HepG2 (cell line): ENCODE data around the gene TOP2B. TPM values are rescaled to one million over a fixed set of nuclear protein-coding genes. Genes with fewer than 3 reads are reported as not detected.

Experiments used
- ATAC-seq: fragments of 200-7000 bp; cut with Tn5 transposase; 3 replicates; pipeline ENCODE4 v1.9.1; 2020; ENCODE audit warnings: mild to moderate bottlenecking, moderate library complexity
- BruUV-seq: library from RNA; stranded (reverse); fragments of 400-500 nt; replicated peaks from 2 replicates; lab custom pipeline; 2021; lab: Mats Ljungman, UMichigan
- CTCF ChIA-PET: fragments of 300-600 bp; formaldehyde crosslinking; extraction: SDS; loops from one replicate; lab custom pipeline; 2021; ENCODE audit warnings: low total read pairs, inconsistent platforms, low intra/inter-chr PET ratio; lab: Yijun Ruan, JAX
- POLR2A ChIA-PET: fragments of 350-600 bp; sonication (Branson Sonifier 250); formaldehyde crosslinking; loops from one replicate; lab custom pipeline; 2020; ENCODE audit warnings: antibody characterized with exemption, inconsistent platforms; lab: Yijun Ruan, JAX
- DNase-seq: peaks from one replicate; pipeline ENCODE4 v3.0.0-alpha.2; 2015; ENCODE audit warnings: low spot score
- FAIRE-seq: peaks from 3 replicates; lab custom pipeline; 2011; peaks lifted over from hg19 to GRCh38; lab: Jason Lieb, UNC
- H2AFZ ChIP-seq: one replicate; pipeline ENCODE4 v1.6.1; 2011; ENCODE audit warnings: low read length, inconsistent platforms
- H3K27ac ChIP-seq: fragments of 300-600 bp; 3 replicates; pipeline ENCODE4 v1.8.0; 2011; ENCODE audit warnings: mixed run types, mild to moderate bottlenecking, mixed read lengths, low read length, inconsistent platforms; ENCODE audit not compliant: insufficient read depth; ENCODE audit errors: extremely low read length
- H3K27me3 ChIP-seq, 2 experiments: fragments of 200-600 bp in 1 of 2; 2 replicates in 1 of 2; 3 replicates in 1 of 2; pipeline versions ENCODE4 v1.6.0 to v1.8.0; 2011; ENCODE audit warnings: low read length in 2 of 2, mild to moderate bottlenecking in 2 of 2, moderate library complexity in 2 of 2, inconsistent platforms in 1 of 2; ENCODE audit not compliant: insufficient read depth in 2 of 2, control insufficient read depth in 1 of 2
- H3K36me3 ChIP-seq, 2 experiments: fragments of 200-600 bp in 1 of 2; replicated peaks in 1 of 2; 2 replicates in 1 of 2; 3 replicates in 1 of 2; pipeline versions ENCODE4 v1.5.1 to v1.8.0; 2011; ENCODE audit warnings: low read length in 2 of 2, inconsistent platforms in 1 of 2; ENCODE audit not compliant: insufficient read depth in 2 of 2, control insufficient read depth in 1 of 2
- H3K4me1 ChIP-seq: 2 replicates; pipeline ENCODE4 v1.5.1; 2012; ENCODE audit warnings: low read length, inconsistent platforms; ENCODE audit not compliant: insufficient read depth
- H3K4me2 ChIP-seq: 2 replicates; pipeline ENCODE4 v1.6.0; 2011; ENCODE audit warnings: low read depth, low read length, inconsistent platforms
- H3K4me3 ChIP-seq, 3 experiments: fragments of 200-600 bp in 1 of 3; sonication (generic), shearing (Covaris generic) in 1 of 3; replicated peaks in 1 of 3; 2 replicates each; pipeline ENCODE4 v1.5.1; 2011 to 2016; ENCODE audit warnings: low read length in 3 of 3, inconsistent platforms in 2 of 3, low read depth in 2 of 3, mild to moderate bottlenecking in 2 of 3, control low read depth in 1 of 3, mixed read lengths in 1 of 3; ENCODE audit not compliant: insufficient read depth in 1 of 3
- H3K79me2 ChIP-seq: one replicate; pipeline ENCODE4 v1.6.1; 2011; ENCODE audit warnings: low read length, inconsistent platforms; ENCODE audit not compliant: insufficient read depth
- H3K9ac ChIP-seq: 2 replicates; pipeline ENCODE4 v1.6.0; 2011; ENCODE audit warnings: mild to moderate bottlenecking, low read depth, low read length, inconsistent platforms; ENCODE audit not compliant: insufficient read depth
- H3K9me3 ChIP-seq: 2 replicates; pipeline ENCODE4 v1.5.1; 2012; ENCODE audit warnings: mild to moderate bottlenecking, low read length
- H4K20me1 ChIP-seq: 2 replicates; pipeline ENCODE4 v1.6.0; 2011; ENCODE audit warnings: inconsistent platforms, mild to moderate bottlenecking, low read length, moderate library complexity; ENCODE audit not compliant: insufficient read depth
- CENPX ChIP-seq: sonication (generic); formaldehyde crosslinking; IDR thresholded peaks from 2 replicates; pipeline ENCODE4 v1.9.0; 2021; ENCODE audit warnings: mild to moderate bottlenecking, missing genetic modification reagents, moderate library complexity
- GATAD2A ChIP-seq: IDR thresholded peaks from 2 replicates; pipeline ENCODE4 v1.6.1; 2016
- KAT8 ChIP-seq: IDR thresholded peaks from 2 replicates; pipeline ENCODE4 v1.6.1; 2016; ENCODE audit warnings: missing genetic modification reagents, missing compliant biosample characterization
- PRPF4 ChIP-seq: fragments of 200-400 bp; formaldehyde crosslinking; IDR thresholded peaks from 2 replicates; pipeline ENCODE4 v1.6.1; 2016; ENCODE audit warnings: low read length, low read depth; ENCODE audit not compliant: poor library complexity, severe bottlenecking
- SAP130 ChIP-seq: IDR thresholded peaks from 2 replicates; pipeline ENCODE4 v1.6.1; 2016; ENCODE audit warnings: low read depth
- SOX6 ChIP-seq, 2 experiments: fragments of 450-650 bp in 1 of 2; sonication (generic) in 1 of 2; formaldehyde crosslinking in 1 of 2; IDR thresholded peaks; 2 replicates each; pipeline versions ENCODE4 v1.4.0 to v1.6.1; 2017 to 2020; ENCODE audit warnings: antibody characterized with exemption in 1 of 2, mild to moderate bottlenecking in 1 of 2, missing genetic modification reagents in 1 of 2
- ZNF251 ChIP-seq: sonication (generic); formaldehyde crosslinking; IDR thresholded peaks from 2 replicates; pipeline ENCODE4 v1.9.0; 2021; ENCODE audit warnings: mild to moderate bottlenecking, missing genetic modification reagents
- ZNF326 ChIP-seq: sonication (generic); formaldehyde crosslinking; IDR thresholded peaks from 2 replicates; pipeline ENCODE4 v1.4.0; 2020; ENCODE audit warnings: missing genetic modification reagents, borderline replicate concordance
- WGBS: methylation state at CpG from one replicate; pipeline ENCODE4 v1.1.6; 2017; ENCODE audit warnings: low lambda C conversion rate; 5-methylcytosine and 5-hydroxymethylcytosine counted together
- in situ Hi-C: cut with HindIII; loops from 2 replicates; pipeline ENCODE4 v1.10.0; 2017; ENCODE audit warnings: low pct_unique_long_range_greater_than_20kb; ENCODE audit not compliant: extremely low pct_ligation_motif_present
- intact Hi-C: fragments of 100-400 bp; cut with micrococcal nuclease; formaldehyde crosslinking; loops from one replicate; pipeline ENCODE4 v1.10.0; 2022; ENCODE audit not compliant: unreplicated experiment
- polyA plus RNA-seq, 8 experiments: library from polyadenylated mRNA; depleted of rRNA in 3 of 8; stranded (reverse) in 7 of 8; unstranded in 1 of 8; fragments of >200 nt; fragmentation: Illumina TruSeq in 4 of 8; extraction: Trizol in 4 of 8; gene quantifications; 2 replicates each; pipeline versions ENCODE4 v1.2.1 to v1.2.3, GENCODE V29; 2011 to 2016; ENCODE audit warnings: low read depth in 4 of 8, missing spikeins in 1 of 8, mixed read lengths in 1 of 8; ENCODE audit not compliant: insufficient read depth in 1 of 8
- total RNA-seq, 5 experiments: library from RNA; depleted of rRNA; stranded (reverse); fragments of >200 nt; fragmentation: Illumina TruSeq; extraction: Trizol; gene quantifications; 2 replicates each; pipeline ENCODE4 v1.2.3, GENCODE V29; 2016; ENCODE audit warnings: low read depth in 1 of 5
- TF ChIP-seq, protein P1 (sequence below): IDR thresholded peaks from 2 replicates; pipeline ENCODE4 v1.4.0; 2020; ENCODE audit warnings: mild to moderate bottlenecking, missing genetic modification reagents

Gene TOP2B
- total and polyA plus RNA-seq, 2 of the 13 experiments (the other 11 are each of a cell fraction or from before 2014, with no cell fraction given) = 27.6 to 88.1 TPM

DNA sequence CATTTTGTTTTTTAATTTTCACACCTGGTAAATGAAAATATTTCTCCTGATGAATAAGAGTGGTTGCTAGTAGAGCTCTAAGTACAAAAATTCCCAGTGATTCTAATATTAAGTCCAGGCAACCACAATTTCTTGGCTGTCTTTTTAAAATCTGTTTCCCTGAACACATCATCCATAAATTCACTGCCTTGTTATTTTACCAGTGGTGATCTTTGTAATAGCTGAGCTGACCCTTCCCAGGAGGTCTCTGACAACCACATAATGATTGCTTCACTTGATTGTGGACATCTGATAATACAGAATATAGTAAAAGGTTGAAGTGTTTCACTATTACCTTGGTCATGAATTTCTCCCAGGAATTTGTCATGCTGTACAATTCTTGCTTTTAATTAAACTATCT is 13.9 kb upstream of the TOP2B start (continued):
- TF ChIP-seq ZNF326 = no peak
- TF ChIP-seq ZNF251 (CRISPR knock-in tag) = no peak

DNA sequence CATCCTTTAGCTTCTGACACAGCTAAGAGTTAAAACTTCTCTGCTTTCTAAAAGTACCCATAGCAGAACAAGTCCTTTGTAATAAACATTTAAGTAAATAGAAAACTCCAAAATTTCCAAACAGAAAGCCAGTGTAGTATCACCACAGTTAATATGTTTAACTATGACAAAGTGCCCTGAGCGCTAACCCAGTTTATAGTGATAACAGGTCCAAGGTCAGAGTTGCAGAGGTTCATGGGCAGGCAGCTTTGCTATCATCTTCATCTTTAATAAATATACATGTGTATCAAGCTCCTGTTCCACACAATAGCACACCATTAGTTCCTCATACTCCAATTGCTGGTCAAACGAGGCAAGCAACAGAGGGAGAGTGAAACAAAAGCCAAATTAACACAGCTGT is 12.4 kb upstream of the TOP2B start:
- Histone ChIP-seq H3K9ac (no peak overlapping the region), H3K27me3 (0 out of 5 replicates have a peak, but pooled peaks cover 0 to 4% of the 10 kb centered on the region in 2 experiments), H3K79me2 (no peaks in the 10 kb centered on the region), H4K20me1 (no peaks in the 10 kb centered on the region), H3K4me2 (peak overlapping the region; percentile 25), H2AFZ (no peak overlapping the region), H3K4me1 (peaks cover 30% of the 10 kb centered on the region), H3K36me3 (no peaks in the 10 kb centered on the region), H3K4me3 (no peak overlapping the region; a peak in 1 of 6 replicates), H3K9me3 (no peaks in the 10 kb centered on the region), H3K27ac (no peak overlapping the region)
- ChIA-PET POLR2A (no interaction called here), CTCF (no interaction called here)
- FAIRE-seq (no peak), DNase-seq (peak; percentile 16), ATAC-seq (peak; percentile 37; the same call in 2 of the 3 replicates)
- TF ChIP-seq KAT8 (CRISPR knock-in tag) (no peak), SOX6 (IDR thresholded peaks at IDR 0.05) (no peak), SOX6 (CRISPR knock-in tag; IDR thresholded peaks at IDR 0.05) (peak; percentile 39; the same call in 1 of the 2 replicates), PRPF4 (no peak), CENPX (CRISPR knock-in tag) (no peak), GATAD2A (CRISPR knock-in tag) (0 out of 2 replicates have a peak, but pooled peaks have one; percentile 18), SAP130 (CRISPR knock-in tag) (0 out of 2 replicates have a peak, but pooled peaks have one; percentile 17)
- TF ChIP-seq, protein P1, sequence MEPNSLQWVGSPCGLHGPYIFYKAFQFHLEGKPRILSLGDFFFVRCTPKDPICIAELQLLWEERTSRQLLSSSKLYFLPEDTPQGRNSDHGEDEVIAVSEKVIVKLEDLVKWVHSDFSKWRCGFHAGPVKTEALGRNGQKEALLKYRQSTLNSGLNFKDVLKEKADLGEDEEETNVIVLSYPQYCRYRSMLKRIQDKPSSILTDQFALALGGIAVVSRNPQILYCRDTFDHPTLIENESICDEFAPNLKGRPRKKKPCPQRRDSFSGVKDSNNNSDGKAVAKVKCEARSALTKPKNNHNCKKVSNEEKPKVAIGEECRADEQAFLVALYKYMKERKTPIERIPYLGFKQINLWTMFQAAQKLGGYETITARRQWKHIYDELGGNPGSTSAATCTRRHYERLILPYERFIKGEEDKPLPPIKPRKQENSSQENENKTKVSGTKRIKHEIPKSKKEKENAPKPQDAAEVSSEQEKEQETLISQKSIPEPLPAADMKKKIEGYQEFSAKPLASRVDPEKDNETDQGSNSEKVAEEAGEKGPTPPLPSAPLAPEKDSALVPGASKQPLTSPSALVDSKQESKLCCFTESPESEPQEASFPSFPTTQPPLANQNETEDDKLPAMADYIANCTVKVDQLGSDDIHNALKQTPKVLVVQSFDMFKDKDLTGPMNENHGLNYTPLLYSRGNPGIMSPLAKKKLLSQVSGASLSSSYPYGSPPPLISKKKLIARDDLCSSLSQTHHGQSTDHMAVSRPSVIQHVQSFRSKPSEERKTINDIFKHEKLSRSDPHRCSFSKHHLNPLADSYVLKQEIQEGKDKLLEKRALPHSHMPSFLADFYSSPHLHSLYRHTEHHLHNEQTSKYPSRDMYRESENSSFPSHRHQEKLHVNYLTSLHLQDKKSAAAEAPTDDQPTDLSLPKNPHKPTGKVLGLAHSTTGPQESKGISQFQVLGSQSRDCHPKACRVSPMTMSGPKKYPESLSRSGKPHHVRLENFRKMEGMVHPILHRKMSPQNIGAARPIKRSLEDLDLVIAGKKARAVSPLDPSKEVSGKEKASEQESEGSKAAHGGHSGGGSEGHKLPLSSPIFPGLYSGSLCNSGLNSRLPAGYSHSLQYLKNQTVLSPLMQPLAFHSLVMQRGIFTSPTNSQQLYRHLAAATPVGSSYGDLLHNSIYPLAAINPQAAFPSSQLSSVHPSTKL (CRISPR knock-in tag) = 0 out of 2 replicates have a peak, but pooled peaks have one; percentile 17
- intact Hi-C loops = no loop called here
- BruUV-seq = no TSS peak
- 5% methylated on average over 2 of the region's 2 CpGs for WGBS
- in situ Hi-C loops = no loop called here
